HepG2 (cell line): ENCODE results near the gene GAL3ST1. TPM values are rescaled to one million over a fixed set of nuclear protein-coding genes. Genes with fewer than 3 reads are reported as not detected.

Source experiments
- ATAC-seq: fragments of 200-7000 bp; cut with Tn5 transposase; 3 replicates; pipeline ENCODE4 v1.9.1; 2020; ENCODE audit warnings: mild to moderate bottlenecking, moderate library complexity
- BruUV-seq: library from RNA; stranded (reverse); fragments of 400-500 nt; replicated peaks from 2 replicates; lab custom pipeline; 2021; lab: Mats Ljungman, UMichigan
- CTCF ChIA-PET: fragments of 300-600 bp; formaldehyde crosslinking; extraction: SDS; loops from one replicate; lab custom pipeline; 2021; ENCODE audit warnings: low total read pairs, inconsistent platforms, low intra/inter-chr PET ratio; lab: Yijun Ruan, JAX
- POLR2A ChIA-PET: fragments of 350-600 bp; sonication (Branson Sonifier 250); formaldehyde crosslinking; loops from one replicate; lab custom pipeline; 2020; ENCODE audit warnings: antibody characterized with exemption, inconsistent platforms; lab: Yijun Ruan, JAX
- DNase-seq: peaks from one replicate; pipeline ENCODE4 v3.0.0-alpha.2; 2015; ENCODE audit warnings: low spot score
- FAIRE-seq: peaks from 3 replicates; lab custom pipeline; 2011; peaks lifted over from hg19 to GRCh38; lab: Jason Lieb, UNC
- H2AFZ ChIP-seq: one replicate; pipeline ENCODE4 v1.6.1; 2011; ENCODE audit warnings: low read length, inconsistent platforms
- H3K27ac ChIP-seq: fragments of 300-600 bp; 3 replicates; pipeline ENCODE4 v1.8.0; 2011; ENCODE audit warnings: mixed run types, mild to moderate bottlenecking, mixed read lengths, low read length, inconsistent platforms; ENCODE audit not compliant: insufficient read depth; ENCODE audit errors: extremely low read length
- H3K27me3 ChIP-seq, 2 experiments: fragments of 200-600 bp in 1 of 2; 2 replicates in 1 of 2; 3 replicates in 1 of 2; pipeline versions ENCODE4 v1.6.0 to v1.8.0; 2011; ENCODE audit warnings: low read length in 2 of 2, mild to moderate bottlenecking in 2 of 2, moderate library complexity in 2 of 2, inconsistent platforms in 1 of 2; ENCODE audit not compliant: insufficient read depth in 2 of 2, control insufficient read depth in 1 of 2
- H3K36me3 ChIP-seq, 2 experiments: fragments of 200-600 bp in 1 of 2; replicated peaks in 1 of 2; 2 replicates in 1 of 2; 3 replicates in 1 of 2; pipeline versions ENCODE4 v1.5.1 to v1.8.0; 2011; ENCODE audit warnings: low read length in 2 of 2, inconsistent platforms in 1 of 2; ENCODE audit not compliant: insufficient read depth in 2 of 2, control insufficient read depth in 1 of 2
- H3K4me1 ChIP-seq: 2 replicates; pipeline ENCODE4 v1.5.1; 2012; ENCODE audit warnings: low read length, inconsistent platforms; ENCODE audit not compliant: insufficient read depth
- H3K4me2 ChIP-seq: 2 replicates; pipeline ENCODE4 v1.6.0; 2011; ENCODE audit warnings: low read depth, low read length, inconsistent platforms
- H3K4me3 ChIP-seq, 3 experiments: fragments of 200-600 bp in 1 of 3; sonication (generic), shearing (Covaris generic) in 1 of 3; replicated peaks in 1 of 3; 2 replicates each; pipeline ENCODE4 v1.5.1; 2011 to 2016; ENCODE audit warnings: low read length in 3 of 3, inconsistent platforms in 2 of 3, low read depth in 2 of 3, mild to moderate bottlenecking in 2 of 3, control low read depth in 1 of 3, mixed read lengths in 1 of 3; ENCODE audit not compliant: insufficient read depth in 1 of 3
- H3K79me2 ChIP-seq: one replicate; pipeline ENCODE4 v1.6.1; 2011; ENCODE audit warnings: low read length, inconsistent platforms; ENCODE audit not compliant: insufficient read depth
- H3K9ac ChIP-seq: 2 replicates; pipeline ENCODE4 v1.6.0; 2011; ENCODE audit warnings: mild to moderate bottlenecking, low read depth, low read length, inconsistent platforms; ENCODE audit not compliant: insufficient read depth
- H3K9me3 ChIP-seq: 2 replicates; pipeline ENCODE4 v1.5.1; 2012; ENCODE audit warnings: mild to moderate bottlenecking, low read length
- H4K20me1 ChIP-seq: 2 replicates; pipeline ENCODE4 v1.6.0; 2011; ENCODE audit warnings: inconsistent platforms, mild to moderate bottlenecking, low read length, moderate library complexity; ENCODE audit not compliant: insufficient read depth
- HDAC6 ChIP-seq: fragments of 200-600 bp; sonication (generic); IDR thresholded peaks from 2 replicates; pipeline ENCODE4 v1.7.0; 2017; ENCODE audit warnings: mild to moderate bottlenecking, antibody characterized with exemption, low read length, low read depth
- JARID2 ChIP-seq: sonication (generic); formaldehyde crosslinking; IDR thresholded peaks from 2 replicates; pipeline ENCODE4 v1.8.1; 2023; ENCODE audit warnings: missing genetic modification reagents, inconsistent platforms; ENCODE audit not compliant: insufficient replicate concordance
- KLF11 ChIP-seq: IDR thresholded peaks from 2 replicates; pipeline ENCODE4 v1.6.1; 2016; ENCODE audit warnings: missing compliant biosample characterization
- SSRP1 ChIP-seq: IDR thresholded peaks from 2 replicates; pipeline ENCODE4 v1.6.1; 2016; ENCODE audit warnings: control low read depth
- TBX3 ChIP-seq: fragments of 450-650 bp; IDR thresholded peaks from 2 replicates; pipeline ENCODE4 v1.6.1; 2017; ENCODE audit warnings: antibody characterized with exemption, mild to moderate bottlenecking, inconsistent platforms, borderline replicate concordance
- ZNF205 ChIP-seq: IDR thresholded peaks from 2 replicates; pipeline ENCODE4 v1.6.1; 2018; ENCODE audit warnings: missing biosample characterization, missing genetic modification reagents
- ZNF510 ChIP-seq: sonication (generic); formaldehyde crosslinking; IDR thresholded peaks from 2 replicates; pipeline ENCODE4 v1.4.0; 2020; ENCODE audit warnings: low read depth, mild to moderate bottlenecking, missing genetic modification reagents
- ZNF747 ChIP-seq: sonication (generic); formaldehyde crosslinking; IDR thresholded peaks from 2 replicates; pipeline ENCODE4 v1.8.1; 2023; ENCODE audit warnings: missing genetic modification reagents, mild to moderate bottlenecking, borderline replicate concordance
- WGBS: methylation state at CpG from one replicate; pipeline ENCODE4 v1.1.6; 2017; ENCODE audit warnings: low lambda C conversion rate; 5-methylcytosine and 5-hydroxymethylcytosine counted together
- in situ Hi-C: cut with HindIII; loops from 2 replicates; pipeline ENCODE4 v1.10.0; 2017; ENCODE audit warnings: low pct_unique_long_range_greater_than_20kb; ENCODE audit not compliant: extremely low pct_ligation_motif_present
- intact Hi-C: fragments of 100-400 bp; cut with micrococcal nuclease; formaldehyde crosslinking; loops from one replicate; pipeline ENCODE4 v1.10.0; 2022; ENCODE audit not compliant: unreplicated experiment
- polyA plus RNA-seq, 8 experiments: library from polyadenylated mRNA; depleted of rRNA in 3 of 8; stranded (reverse) in 7 of 8; unstranded in 1 of 8; fragments of >200 nt; fragmentation: Illumina TruSeq in 4 of 8; extraction: Trizol in 4 of 8; gene quantifications; 2 replicates each; pipeline versions ENCODE4 v1.2.1 to v1.2.3, GENCODE V29; 2011 to 2016; ENCODE audit warnings: low read depth in 4 of 8, missing spikeins in 1 of 8, mixed read lengths in 1 of 8; ENCODE audit not compliant: insufficient read depth in 1 of 8
- total RNA-seq, 5 experiments: library from RNA; depleted of rRNA; stranded (reverse); fragments of >200 nt; fragmentation: Illumina TruSeq; extraction: Trizol; gene quantifications; 2 replicates each; pipeline ENCODE4 v1.2.3, GENCODE V29; 2016; ENCODE audit warnings: low read depth in 1 of 5
- TF ChIP-seq, protein P1 (sequence below): IDR thresholded peaks from 2 replicates; pipeline ENCODE4 v1.6.1; 2016; ENCODE audit warnings: missing biosample characterization, missing genetic modification reagents, low read depth
- TF ChIP-seq, protein P2 (sequence below): sonication (generic); formaldehyde crosslinking; IDR thresholded peaks from one replicate; pipeline ENCODE4 v1.5.1; 2020; ENCODE audit warnings: mild to moderate bottlenecking, missing genetic modification reagents; ENCODE audit errors: not compliant biosample characterization
- TF ChIP-seq, protein P3 (sequence below): sonication (generic); formaldehyde crosslinking; IDR thresholded peaks from 2 replicates; pipeline ENCODE4 v1.5.1; 2020; ENCODE audit warnings: missing genetic modification reagents, mild to moderate bottlenecking, borderline replicate concordance

The GAL3ST1 gene
- total and polyA plus RNA-seq, 2 of the 13 experiments (the other 11 are each of a cell fraction or from before 2014, with no cell fraction given) = 4.4 to 14.7 TPM

DNA sequence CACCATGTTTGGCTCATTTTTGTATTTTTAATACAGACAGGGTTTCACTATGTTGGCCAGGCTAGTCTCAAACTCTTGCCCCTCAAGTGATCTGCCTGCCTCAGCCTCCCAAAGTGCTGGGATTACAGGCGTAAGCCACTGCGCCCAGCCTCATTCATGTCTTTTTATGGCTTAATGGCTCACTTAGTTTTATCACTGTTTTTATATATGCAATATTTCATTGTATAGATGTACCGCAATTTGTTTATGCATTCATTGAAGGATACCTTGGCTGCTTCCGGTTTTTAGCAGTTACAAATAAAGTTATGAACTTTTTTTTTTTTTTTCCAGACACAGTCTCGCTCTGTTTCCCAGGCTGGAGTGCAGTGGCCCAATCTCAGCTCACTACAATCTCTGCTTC lies 27.0 kb upstream of the GAL3ST1 start:
- in situ Hi-C loops (no loop called here), intact Hi-C loops (no loop called here)
- ChIA-PET POLR2A (no interaction called here), CTCF (no interaction called here)
- no peaks in the 10 kb centered on the region for H3K36me3 ChIP-seq
- H3K4me2 ChIP-seq = no peak overlapping the region
- no peak overlapping the region for H3K4me3 ChIP-seq
- ATAC-seq (no peak), FAIRE-seq (no peak), DNase-seq (no peak)
- peaks cover 0 to 3% of the 10 kb centered on the region in 2 experiments; a peak in 1 of 5 replicates for H3K27me3 ChIP-seq
- H3K4me1 ChIP-seq = peaks cover 13% of the 10 kb centered on the region
- H2AFZ ChIP-seq = no peak overlapping the region
- WGBS = 39% methylated on average over 5 of the region's 5 CpGs
- H3K27ac ChIP-seq = no peak overlapping the region
- no peaks in the 10 kb centered on the region for H3K9me3 ChIP-seq
- no peaks in the 10 kb centered on the region for H3K79me2 ChIP-seq
- no peaks in the 10 kb centered on the region for H4K20me1 ChIP-seq
- H3K9ac ChIP-seq = no peak overlapping the region
- no TSS peak for BruUV-seq
- TF ChIP-seq, protein P1, sequence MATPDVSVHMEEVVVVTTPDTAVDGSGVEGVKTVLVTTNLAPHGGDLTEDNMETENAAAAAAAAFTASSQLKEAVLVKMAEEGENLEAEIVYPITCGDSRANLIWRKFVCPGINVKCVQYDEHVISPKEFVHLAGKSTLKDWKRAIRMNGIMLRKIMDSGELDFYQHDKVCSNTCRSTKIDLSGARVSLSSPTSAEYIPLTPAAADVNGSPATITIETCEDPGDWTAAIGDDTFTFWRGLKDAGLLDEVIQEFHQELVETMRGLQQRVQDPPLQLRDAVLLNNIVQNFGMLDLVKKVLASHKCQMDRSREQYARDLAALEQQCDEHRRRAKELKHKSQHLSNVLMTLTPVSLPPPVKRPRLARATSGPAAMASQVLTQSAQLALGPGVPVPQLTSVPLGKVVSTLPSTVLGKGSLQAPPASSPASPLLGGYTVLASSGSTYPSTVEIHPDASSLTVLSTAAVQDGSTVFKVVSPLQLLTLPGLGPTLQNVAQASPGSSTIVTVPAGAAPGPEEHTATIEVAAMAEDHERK (CRISPR knock-in tag) = no peak
- no peak for TF ChIP-seq TBX3
- no peak for TF ChIP-seq JARID2 (CRISPR knock-in tag)
- no peak for TF ChIP-seq HDAC6
- TF ChIP-seq SSRP1 (CRISPR knock-in tag) = no peak
- no peak for TF ChIP-seq ZNF205 (CRISPR knock-in tag)
- TF ChIP-seq, protein P2, sequence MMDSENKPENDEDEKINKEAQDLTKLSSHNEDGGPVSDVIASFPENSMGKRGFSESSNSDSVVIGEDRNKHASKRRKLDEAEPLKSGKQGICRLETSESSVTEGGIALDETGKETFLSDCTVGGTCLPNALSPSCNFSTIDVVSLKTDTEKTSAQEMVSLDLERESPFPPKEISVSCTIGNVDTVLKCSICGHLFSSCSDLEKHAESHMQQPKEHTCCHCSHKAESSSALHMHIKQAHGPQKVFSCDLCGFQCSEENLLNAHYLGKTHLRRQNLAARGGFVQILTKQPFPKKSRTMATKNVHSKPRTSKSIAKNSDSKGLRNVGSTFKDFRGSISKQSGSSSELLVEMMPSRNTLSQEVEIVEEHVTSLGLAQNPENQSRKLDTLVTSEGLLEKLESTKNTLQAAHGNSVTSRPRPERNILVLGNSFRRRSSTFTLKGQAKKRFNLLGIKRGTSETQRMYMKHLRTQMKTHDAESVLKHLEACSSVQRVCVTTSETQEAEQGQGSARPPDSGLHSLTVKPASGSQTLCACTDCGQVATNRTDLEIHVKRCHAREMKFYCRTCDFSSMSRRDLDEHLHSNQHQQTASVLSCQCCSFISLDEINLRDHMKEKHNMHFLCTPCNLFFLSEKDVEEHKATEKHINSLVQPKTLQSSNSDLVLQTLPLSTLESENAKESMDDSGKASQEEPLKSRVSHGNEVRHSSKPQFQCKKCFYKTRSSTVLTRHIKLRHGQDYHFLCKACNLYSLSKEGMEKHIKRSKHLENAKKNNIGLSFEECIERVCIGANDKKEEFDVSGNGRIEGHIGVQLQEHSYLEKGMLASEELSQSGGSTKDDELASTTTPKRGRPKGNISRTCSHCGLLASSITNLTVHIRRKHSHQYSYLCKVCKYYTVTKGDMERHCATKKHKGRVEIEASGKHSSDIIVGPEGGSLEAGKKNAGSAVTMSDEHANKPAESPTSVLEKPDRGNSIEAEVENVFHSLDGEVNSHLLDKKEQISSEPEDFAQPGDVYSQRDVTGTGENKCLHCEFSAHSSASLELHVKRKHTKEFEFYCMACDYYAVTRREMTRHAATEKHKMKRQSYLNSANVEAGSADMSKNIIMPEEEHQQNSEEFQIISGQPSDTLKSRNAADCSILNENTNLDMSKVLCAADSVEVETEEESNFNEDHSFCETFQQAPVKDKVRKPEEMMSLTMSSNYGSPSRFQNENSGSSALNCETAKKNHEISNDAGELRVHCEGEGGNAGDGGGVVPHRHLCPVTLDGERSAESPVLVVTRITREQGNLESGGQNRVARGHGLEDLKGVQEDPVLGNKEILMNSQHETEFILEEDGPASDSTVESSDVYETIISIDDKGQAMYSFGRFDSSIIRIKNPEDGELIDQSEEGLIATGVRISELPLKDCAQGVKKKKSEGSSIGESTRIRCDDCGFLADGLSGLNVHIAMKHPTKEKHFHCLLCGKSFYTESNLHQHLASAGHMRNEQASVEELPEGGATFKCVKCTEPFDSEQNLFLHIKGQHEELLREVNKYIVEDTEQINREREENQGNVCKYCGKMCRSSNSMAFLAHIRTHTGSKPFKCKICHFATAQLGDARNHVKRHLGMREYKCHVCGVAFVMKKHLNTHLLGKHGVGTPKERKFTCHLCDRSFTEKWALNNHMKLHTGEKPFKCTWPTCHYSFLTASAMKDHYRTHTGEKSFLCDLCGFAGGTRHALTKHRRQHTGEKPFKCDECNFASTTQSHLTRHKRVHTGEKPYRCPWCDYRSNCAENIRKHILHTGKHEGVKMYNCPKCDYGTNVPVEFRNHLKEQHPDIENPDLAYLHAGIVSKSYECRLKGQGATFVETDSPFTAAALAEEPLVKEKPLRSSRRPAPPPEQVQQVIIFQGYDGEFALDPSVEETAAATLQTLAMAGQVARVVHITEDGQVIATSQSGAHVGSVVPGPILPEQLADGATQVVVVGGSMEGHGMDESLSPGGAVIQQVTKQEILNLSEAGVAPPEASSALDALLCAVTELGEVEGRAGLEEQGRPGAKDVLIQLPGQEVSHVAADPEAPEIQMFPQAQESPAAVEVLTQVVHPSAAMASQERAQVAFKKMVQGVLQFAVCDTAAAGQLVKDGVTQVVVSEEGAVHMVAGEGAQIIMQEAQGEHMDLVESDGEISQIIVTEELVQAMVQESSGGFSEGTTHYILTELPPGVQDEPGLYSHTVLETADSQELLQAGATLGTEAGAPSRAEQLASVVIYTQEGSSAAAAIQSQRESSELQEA (CRISPR knock-in tag) = no peak
- TF ChIP-seq KLF11 (CRISPR knock-in tag) = no peak
- TF ChIP-seq, protein P3, sequence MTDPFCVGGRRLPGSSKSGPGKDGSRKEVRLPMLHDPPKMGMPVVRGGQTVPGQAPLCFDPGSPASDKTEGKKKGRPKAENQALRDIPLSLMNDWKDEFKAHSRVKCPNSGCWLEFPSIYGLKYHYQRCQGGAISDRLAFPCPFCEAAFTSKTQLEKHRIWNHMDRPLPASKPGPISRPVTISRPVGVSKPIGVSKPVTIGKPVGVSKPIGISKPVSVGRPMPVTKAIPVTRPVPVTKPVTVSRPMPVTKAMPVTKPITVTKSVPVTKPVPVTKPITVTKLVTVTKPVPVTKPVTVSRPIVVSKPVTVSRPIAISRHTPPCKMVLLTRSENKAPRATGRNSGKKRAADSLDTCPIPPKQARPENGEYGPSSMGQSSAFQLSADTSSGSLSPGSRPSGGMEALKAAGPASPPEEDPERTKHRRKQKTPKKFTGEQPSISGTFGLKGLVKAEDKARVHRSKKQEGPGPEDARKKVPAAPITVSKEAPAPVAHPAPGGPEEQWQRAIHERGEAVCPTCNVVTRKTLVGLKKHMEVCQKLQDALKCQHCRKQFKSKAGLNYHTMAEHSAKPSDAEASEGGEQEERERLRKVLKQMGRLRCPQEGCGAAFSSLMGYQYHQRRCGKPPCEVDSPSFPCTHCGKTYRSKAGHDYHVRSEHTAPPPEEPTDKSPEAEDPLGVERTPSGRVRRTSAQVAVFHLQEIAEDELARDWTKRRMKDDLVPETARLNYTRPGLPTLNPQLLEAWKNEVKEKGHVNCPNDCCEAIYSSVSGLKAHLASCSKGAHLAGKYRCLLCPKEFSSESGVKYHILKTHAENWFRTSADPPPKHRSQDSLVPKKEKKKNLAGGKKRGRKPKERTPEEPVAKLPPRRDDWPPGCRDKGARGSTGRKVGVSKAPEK = no peak
- TF ChIP-seq ZNF747 (CRISPR knock-in tag) = no peak
- TF ChIP-seq ZNF510 (CRISPR knock-in tag) = no peak
